NCI-H1092 (cell line): ENCODE measurements around the gene PDYN.
A peak's percentile ranks its signal among the peaks of the same experiment; 100 is the strongest.
"Not testable (repeated sequence)": the region's sequence is repeated elsewhere in the genome, so short reads cannot be mapped to it uniquely, and the experiment has no call there.

Source experiments
- DNase-seq: peaks from one replicate; lab custom pipeline; 2025; lab: John Stamatoyannopoulos, UW

PDYN gene

GRCh38 chr20:1993986-1994385 lies at the start of gene PDYN:
Gene PDYN (minus strand): TSS chr20:1994058. CDS start chr20:1983084, 10,974 bp downstream.
- DNase-seq = no peak

- no peak for DNase-seq
These were observed 48.5 kb upstream of the PDYN start for GRCh38 chr20:2042400-2042799.

GRCh38 chr20:2038161-2038560 lies 44.3 kb upstream of the PDYN start:
- DNase-seq = no peak

GRCh38 chr20:2037296-2037914 lies 43.5 kb upstream of the PDYN start:
- DNase-seq = no peak

GRCh38 chr20:2036357-2036756 lies 42.5 kb upstream of the PDYN start:
- DNase-seq = not testable (repeated sequence)

- DNase-seq = no peak
These were observed 38.3 kb upstream of the PDYN start for GRCh38 chr20:2032168-2032567.

- DNase-seq = no peak
These were observed 32.7 kb upstream of the PDYN start for GRCh38 chr20:2026514-2026913.

- DNase-seq = no peak
These were observed 32.1 kb upstream of the PDYN start for GRCh38 chr20:2026004-2026403.

GRCh38 chr20:2023151-2023550 lies 29.3 kb upstream of the PDYN start:
- no peak for DNase-seq

- DNase-seq = no peak
These were observed 28.3 kb upstream of the PDYN start for GRCh38 chr20:2022163-2022562.

GRCh38 chr20:2010533-2010932 lies 16.7 kb upstream of the PDYN start:
- no peak for DNase-seq

GRCh38 chr20:2006452-2007361 lies 12.8 kb upstream of the PDYN start:
- DNase-seq = peak; percentile 12

- no peak for DNase-seq
These were observed 12.1 kb upstream of the PDYN start for GRCh38 chr20:2005831-2006426.

GRCh38 chr20:2005359-2005758 lies 11.5 kb upstream of the PDYN start:
- DNase-seq = no peak

GRCh38 chr20:2004171-2004570 lies 10.3 kb upstream of the PDYN start:
- no peak for DNase-seq

GRCh38 chr20:2002365-2002764 lies 8.5 kb upstream of the PDYN start:
- DNase-seq = no peak

- DNase-seq = no peak
These were observed 7.3 kb upstream of the PDYN start for GRCh38 chr20:2001119-2001518.

- no peak for DNase-seq
These were observed 6.4 kb upstream of the PDYN start for GRCh38 chr20:2000285-2000684.

GRCh38 chr20:1998715-1999114 lies 4.9 kb upstream of the PDYN start:
- no peak for DNase-seq

- DNase-seq = no peak
These were observed 4.3 kb upstream of the PDYN start for GRCh38 chr20:1998193-1998520.

GRCh38 chr20:1997483-1998192 lies 3.8 kb upstream of the PDYN start:
- DNase-seq = no peak

- no peak for DNase-seq
These were observed 1.9 kb upstream of the PDYN start for GRCh38 chr20:1995531-1996310.
